AG09309 (cell line): Measurements from ENCODE around the gene AKAP6.

Experiments used
- DNase-seq: peaks from one replicate; pipeline ENCODE4 v3.0.0-alpha.2; 2010; ENCODE audit warnings: low read depth
- H3K4me3 ChIP-seq: 2 replicates; pipeline ENCODE4 v1.5.1; 2011; ENCODE audit warnings: mild to moderate bottlenecking, low read depth, low read length, moderate library complexity; ENCODE audit not compliant: control insufficient read depth
- TF ChIP-seq, protein P1 (sequence below): IDR thresholded peaks from 2 replicates; pipeline ENCODE4 v1.5.1; 2011; ENCODE audit warnings: mild to moderate bottlenecking, low read depth, low read length, inconsistent platforms; ENCODE audit not compliant: insufficient read depth, control insufficient read depth; ENCODE audit errors: missing control alignments

AKAP6 gene

DNA sequence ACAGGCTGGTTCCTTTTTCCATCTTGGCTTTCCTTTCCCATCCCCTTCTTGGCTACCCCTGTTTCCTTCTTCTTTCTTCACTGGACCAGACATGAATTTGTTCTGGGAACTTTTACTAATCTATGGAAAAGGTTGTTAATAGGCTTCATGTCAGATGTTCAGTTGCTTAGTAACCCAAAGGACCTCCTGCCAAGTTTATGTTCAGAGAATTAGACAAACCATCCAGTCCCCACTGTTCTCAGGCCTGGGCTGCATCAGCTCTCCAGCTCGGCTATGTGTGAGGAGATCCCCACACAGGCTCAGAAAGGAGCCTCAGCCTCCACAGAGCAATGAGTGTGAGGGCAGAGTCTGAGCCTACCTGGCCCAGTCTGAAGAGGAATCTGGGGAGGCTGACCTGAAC lies 78.0 kb downstream of the AKAP6 start:
- H3K4me3 ChIP-seq: no peak overlapping the region
- TF ChIP-seq, protein P1, sequence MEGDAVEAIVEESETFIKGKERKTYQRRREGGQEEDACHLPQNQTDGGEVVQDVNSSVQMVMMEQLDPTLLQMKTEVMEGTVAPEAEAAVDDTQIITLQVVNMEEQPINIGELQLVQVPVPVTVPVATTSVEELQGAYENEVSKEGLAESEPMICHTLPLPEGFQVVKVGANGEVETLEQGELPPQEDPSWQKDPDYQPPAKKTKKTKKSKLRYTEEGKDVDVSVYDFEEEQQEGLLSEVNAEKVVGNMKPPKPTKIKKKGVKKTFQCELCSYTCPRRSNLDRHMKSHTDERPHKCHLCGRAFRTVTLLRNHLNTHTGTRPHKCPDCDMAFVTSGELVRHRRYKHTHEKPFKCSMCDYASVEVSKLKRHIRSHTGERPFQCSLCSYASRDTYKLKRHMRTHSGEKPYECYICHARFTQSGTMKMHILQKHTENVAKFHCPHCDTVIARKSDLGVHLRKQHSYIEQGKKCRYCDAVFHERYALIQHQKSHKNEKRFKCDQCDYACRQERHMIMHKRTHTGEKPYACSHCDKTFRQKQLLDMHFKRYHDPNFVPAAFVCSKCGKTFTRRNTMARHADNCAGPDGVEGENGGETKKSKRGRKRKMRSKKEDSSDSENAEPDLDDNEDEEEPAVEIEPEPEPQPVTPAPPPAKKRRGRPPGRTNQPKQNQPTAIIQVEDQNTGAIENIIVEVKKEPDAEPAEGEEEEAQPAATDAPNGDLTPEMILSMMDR: no peak
- DNase-seq: no peak

DNA sequence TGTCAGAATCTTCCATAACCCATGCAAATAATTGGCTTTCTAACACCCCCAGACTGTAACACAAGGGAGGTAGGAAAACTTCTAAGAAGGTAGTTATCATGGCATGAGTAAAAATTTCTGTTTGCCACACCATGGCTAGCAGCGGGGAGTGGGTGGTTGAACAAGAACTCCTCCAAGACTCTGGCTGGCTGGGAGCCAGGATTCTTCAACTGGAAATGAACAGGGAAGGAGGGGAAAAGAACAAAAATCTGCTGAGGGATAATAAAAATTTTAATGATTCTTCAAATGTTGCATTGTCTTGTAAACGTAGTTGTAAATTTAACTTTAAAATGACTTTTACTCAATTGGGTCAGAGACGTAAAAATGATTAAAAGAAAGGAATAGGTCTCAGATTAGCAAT lies 78.9 kb downstream of the AKAP6 start:
- DNase-seq: no peak
- no peak overlapping the region for H3K4me3 ChIP-seq
- TF ChIP-seq, protein P1: no peak

DNA sequence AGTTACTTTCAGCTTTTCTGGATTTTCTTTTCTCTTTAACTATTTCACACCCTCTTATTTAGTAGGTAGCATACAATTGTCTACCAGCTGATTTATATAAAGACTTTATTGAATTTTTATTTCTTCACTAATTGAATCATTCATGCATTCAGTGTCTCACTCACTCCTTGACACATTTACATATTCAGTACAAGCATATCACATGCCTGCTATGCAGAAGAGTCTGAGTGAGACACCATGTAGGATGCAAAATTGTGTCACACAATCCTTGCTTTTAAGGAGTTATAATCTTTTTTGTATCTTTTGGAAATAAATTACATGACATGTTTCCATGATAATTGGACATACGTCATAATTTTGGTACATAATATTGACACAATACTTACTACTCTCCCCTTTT lies 83.0 kb downstream of the AKAP6 start:
- TF ChIP-seq, protein P1: no peak
- no peak for DNase-seq
- no peak overlapping the region for H3K4me3 ChIP-seq

GRCh38 chr14:32412532-32412931 lies 83.4 kb downstream of the AKAP6 start:
- DNase-seq: no peak
- TF ChIP-seq, protein P1: no peak
- no peak overlapping the region for H3K4me3 ChIP-seq

DNA sequence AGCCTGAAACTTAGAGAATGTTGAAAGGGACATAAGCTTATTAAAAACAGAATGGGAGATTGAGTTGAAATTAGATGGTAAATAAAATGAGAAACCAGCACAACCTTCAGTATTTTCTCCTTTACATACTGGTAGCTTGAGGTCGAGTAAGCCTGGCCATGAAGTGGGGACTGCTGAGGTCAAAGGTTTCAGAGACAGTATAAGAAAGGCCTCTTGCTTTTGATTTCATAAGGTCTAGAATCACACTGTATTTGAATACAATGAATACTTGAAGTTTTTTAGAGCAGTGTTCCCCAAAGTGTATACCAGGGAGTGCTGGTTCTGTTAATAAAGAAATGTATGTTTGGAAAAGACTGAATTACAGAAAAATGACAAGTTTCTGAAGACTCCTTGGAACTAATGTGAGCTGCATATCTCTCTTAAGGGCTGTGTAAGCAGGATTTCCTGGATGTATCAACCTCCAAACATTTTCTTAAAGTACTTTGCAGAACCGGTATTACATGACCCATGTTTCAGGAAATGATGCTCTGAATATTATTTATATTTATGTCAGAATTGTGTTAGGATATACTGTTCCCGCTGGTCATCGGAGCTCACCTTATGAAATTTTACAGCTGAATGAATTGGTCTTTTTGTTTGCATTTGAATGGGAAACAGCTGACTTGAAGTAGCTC lies 85.0 kb downstream of the AKAP6 start:
- no peak for DNase-seq
- TF ChIP-seq, protein P1: no peak
- H3K4me3 ChIP-seq: no peak overlapping the region

- TF ChIP-seq, protein P1: no peak
- no peak overlapping the region for H3K4me3 ChIP-seq
- DNase-seq: no peak
Observed at GRCh38 chr14:32414808-32415255, 85.7 kb downstream of the AKAP6 start.
